K562 (cell line): ENCODE measurements around the gene MYL10.

Experiments used
- BCL6 ChIP-seq: fragments of 250-450 bp; sonication (Bioruptor Pico); IDR thresholded peaks from 2 replicates; pipeline ENCODE4 v1.4.0; 2020
- FOXJ3 ChIP-seq: sonication (generic); formaldehyde crosslinking; IDR thresholded peaks from 2 replicates; pipeline ENCODE4 v1.4.0; 2020; ENCODE audit warnings: mild to moderate bottlenecking, missing genetic modification reagents
- POLR2A ChIP-seq: fragments of 450-650 bp; conservative IDR thresholded peaks from 2 replicates; pipeline ENCODE4 v1.6.1; 2016
- POLR2AphosphoS5 ChIP-seq: IDR thresholded peaks from 2 replicates; pipeline ENCODE4 v1.6.1; 2011; ENCODE audit warnings: mild to moderate bottlenecking, low read depth, low read length, moderate library complexity; ENCODE audit not compliant: control insufficient read depth, insufficient read depth
- SMAD2 ChIP-seq: fragments of 150-350 bp; IDR thresholded peaks from 2 replicates; pipeline ENCODE4 v1.6.1; 2014; ENCODE audit warnings: low read depth, mild to moderate bottlenecking, low read length
- SMC3 ChIP-seq: conservative IDR thresholded peaks from 2 replicates; pipeline ENCODE4 v1.6.1; 2011; ENCODE audit warnings: low read depth, low read length, improper control_type of control experiment; ENCODE audit not compliant: insufficient read depth
- ZBTB1 ChIP-seq: sonication (generic); formaldehyde crosslinking; IDR thresholded peaks from 2 replicates; pipeline ENCODE4 v1.8.1; 2023; ENCODE audit warnings: missing genetic modification reagents, low read depth, mild to moderate bottlenecking, borderline replicate concordance
- TF ChIP-seq, protein P1 (sequence below), 3 experiments: IDR thresholded peaks in 2 of 3; conservative IDR thresholded peaks in 1 of 3; 2 replicates each; pipeline ENCODE4 v1.5.1; 2011 to 2012; ENCODE audit warnings: low read length in 3 of 3, mild to moderate bottlenecking in 3 of 3, control low read depth in 2 of 3, improper control_type of control experiment in 1 of 3, inconsistent platforms in 1 of 3, low read depth in 1 of 3, mixed read lengths in 1 of 3, moderate library complexity in 1 of 3; ENCODE audit not compliant: insufficient read depth in 2 of 3

DNA sequence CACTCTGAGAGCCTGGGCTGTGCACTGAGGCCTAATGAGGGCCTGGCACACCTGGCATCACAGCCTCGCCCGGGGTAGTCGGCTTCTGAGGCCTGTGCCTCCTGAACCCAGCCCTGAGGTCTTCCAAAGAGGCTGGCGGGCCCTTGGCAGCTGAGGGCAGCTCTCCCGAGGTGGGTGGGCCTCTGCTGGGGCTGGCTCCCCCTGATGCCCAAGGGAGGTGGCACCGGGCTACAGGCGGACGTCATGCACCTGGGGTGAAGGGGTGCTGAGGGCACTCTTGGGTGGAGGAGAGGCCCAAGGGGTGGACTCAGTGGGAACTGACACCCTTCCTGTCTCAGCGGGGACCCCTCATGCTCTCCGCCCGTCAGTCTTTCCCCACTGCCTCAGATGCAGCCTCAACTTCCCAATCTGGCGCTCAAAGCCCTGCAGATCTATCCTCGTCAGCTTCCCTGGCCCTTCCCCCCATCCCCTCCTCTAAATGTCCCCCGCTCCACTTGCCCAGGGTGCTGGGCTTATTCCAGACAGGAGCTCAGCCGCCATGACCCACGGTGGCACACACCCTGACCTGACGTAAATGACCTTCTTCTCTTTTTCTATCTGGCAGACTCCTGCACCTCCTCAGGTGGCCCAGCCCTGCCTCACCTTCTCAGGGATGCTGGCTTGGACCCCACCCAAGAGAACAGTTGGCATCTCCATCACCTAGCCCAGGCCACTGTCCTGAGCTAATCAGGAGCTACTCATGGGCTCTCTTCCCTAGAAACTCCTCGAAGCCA, 38.2 kb downstream of the MYL10 start:
- TF ChIP-seq BCL6 (CRISPR knock-in tag) (no peak), POLR2A (no peak), POLR2AphosphoS5 (no peak), SMAD2 (no peak), ZBTB1 (CRISPR knock-in tag) (no peak), SMC3 (no peak), FOXJ3 (CRISPR knock-in tag) (no peak)
- TF ChIP-seq, protein P1, sequence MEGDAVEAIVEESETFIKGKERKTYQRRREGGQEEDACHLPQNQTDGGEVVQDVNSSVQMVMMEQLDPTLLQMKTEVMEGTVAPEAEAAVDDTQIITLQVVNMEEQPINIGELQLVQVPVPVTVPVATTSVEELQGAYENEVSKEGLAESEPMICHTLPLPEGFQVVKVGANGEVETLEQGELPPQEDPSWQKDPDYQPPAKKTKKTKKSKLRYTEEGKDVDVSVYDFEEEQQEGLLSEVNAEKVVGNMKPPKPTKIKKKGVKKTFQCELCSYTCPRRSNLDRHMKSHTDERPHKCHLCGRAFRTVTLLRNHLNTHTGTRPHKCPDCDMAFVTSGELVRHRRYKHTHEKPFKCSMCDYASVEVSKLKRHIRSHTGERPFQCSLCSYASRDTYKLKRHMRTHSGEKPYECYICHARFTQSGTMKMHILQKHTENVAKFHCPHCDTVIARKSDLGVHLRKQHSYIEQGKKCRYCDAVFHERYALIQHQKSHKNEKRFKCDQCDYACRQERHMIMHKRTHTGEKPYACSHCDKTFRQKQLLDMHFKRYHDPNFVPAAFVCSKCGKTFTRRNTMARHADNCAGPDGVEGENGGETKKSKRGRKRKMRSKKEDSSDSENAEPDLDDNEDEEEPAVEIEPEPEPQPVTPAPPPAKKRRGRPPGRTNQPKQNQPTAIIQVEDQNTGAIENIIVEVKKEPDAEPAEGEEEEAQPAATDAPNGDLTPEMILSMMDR (IDR thresholded peaks at IDR 0.05 in 2 of 3, conservative IDR thresholded peaks at IDR 0.05 in 1 of 3; ENCODE audit: insufficient read depth in 2 of 3, low read depth in 1 of 3, low read length in 3 of 3), result no peak
